Neuronal stem cell (in vitro differentiated cells): ENCODE measurements around the gene LRG1.
"Not testable (repeated sequence)": the region's sequence is repeated elsewhere in the genome, so short reads cannot be mapped to it uniquely, and the experiment has no call there.

Experiments used
- DNase-seq: peaks from one replicate; pipeline ENCODE4 v3.0.0-alpha.2; 2013; ENCODE audit warnings: low spot score
- H2AFZ ChIP-seq: one replicate; pipeline ENCODE4 v1.6.1; 2013; ENCODE audit warnings: mild to moderate bottlenecking, low read length, inconsistent platforms
- H2AK5ac ChIP-seq: 2 replicates; pipeline ENCODE4 v1.6.1; 2013; ENCODE audit warnings: low read depth, mild to moderate bottlenecking, inconsistent platforms, low read length, moderate library complexity, mixed read lengths
- H2BK120ac ChIP-seq: 2 replicates; pipeline ENCODE4 v1.6.1; 2013; ENCODE audit warnings: low read depth, mild to moderate bottlenecking, inconsistent platforms, low read length, moderate library complexity, mixed read lengths
- H2BK12ac ChIP-seq: one replicate; pipeline ENCODE4 v1.6.1; 2013; ENCODE audit warnings: low read length, inconsistent platforms
- H2BK15ac ChIP-seq: 2 replicates; pipeline ENCODE4 v1.6.1; 2013; ENCODE audit warnings: mild to moderate bottlenecking, low read length, inconsistent platforms, mixed read lengths
- H2BK5ac ChIP-seq: one replicate; pipeline ENCODE4 v1.6.1; 2013; ENCODE audit warnings: inconsistent platforms, mild to moderate bottlenecking, low read length, moderate library complexity
- H3K14ac ChIP-seq: one replicate; pipeline ENCODE4 v1.6.1; 2013; ENCODE audit warnings: low read length, inconsistent platforms
- H3K18ac ChIP-seq: 2 replicates; pipeline ENCODE4 v1.6.1; 2013; ENCODE audit warnings: low read length, inconsistent platforms
- H3K23ac ChIP-seq: 2 replicates; pipeline ENCODE4 v1.6.1; 2013; ENCODE audit warnings: low read depth, mild to moderate bottlenecking, mixed read lengths, low read length, inconsistent platforms; ENCODE audit not compliant: poor library complexity
- H3K27ac ChIP-seq: replicated peaks from 3 replicates; pipeline ENCODE4 v1.5.1; 2013; ENCODE audit warnings: low read length, inconsistent platforms
- H3K27me3 ChIP-seq, 3 experiments: 2 replicates each; pipeline ENCODE4 v1.6.1; 2013; ENCODE audit warnings: low read length in 3 of 3, mild to moderate bottlenecking in 2 of 3, inconsistent platforms in 1 of 3, low read depth in 1 of 3, mixed read lengths in 1 of 3, moderate library complexity in 1 of 3; ENCODE audit not compliant: control insufficient read depth in 3 of 3, insufficient read depth in 3 of 3
- H3K36me3 ChIP-seq, 2 donors: replicated peaks in 1 of 2; 2 replicates each; pipeline ENCODE4 v1.6.1; 2013; ENCODE audit warnings: low read length in 2 of 2; ENCODE audit not compliant: control insufficient read depth in 2 of 2, insufficient read depth in 2 of 2
- H3K4ac ChIP-seq: 2 replicates; pipeline ENCODE4 v1.6.1; 2013; ENCODE audit warnings: inconsistent platforms, mild to moderate bottlenecking, low read length, moderate library complexity
- H3K4me1 ChIP-seq, 2 donors: 1 replicate in 1 of 2; 2 replicates in 1 of 2; pipeline ENCODE4 v1.6.1; 2013; ENCODE audit warnings: low read length in 2 of 2, low read depth in 1 of 2; ENCODE audit not compliant: control insufficient read depth in 2 of 2, insufficient read depth in 1 of 2
- H3K4me2 ChIP-seq: one replicate; pipeline ENCODE4 v1.6.1; 2013; ENCODE audit warnings: mild to moderate bottlenecking, low read length, inconsistent platforms; ENCODE audit not compliant: insufficient read depth, poor library complexity, severe bottlenecking
- H3K4me3 ChIP-seq, 2 donors: 2 replicates each; pipeline ENCODE4 v1.5.1; 2013; ENCODE audit warnings: low read length in 2 of 2, mild to moderate bottlenecking in 2 of 2, inconsistent platforms in 1 of 2, moderate library complexity in 1 of 2
- H3K79me1 ChIP-seq: one replicate; pipeline ENCODE4 v1.6.1; 2013; ENCODE audit warnings: low read depth, mild to moderate bottlenecking, inconsistent platforms, low read length, moderate library complexity
- H3K9ac ChIP-seq: one replicate; pipeline ENCODE4 v1.6.1; 2013; ENCODE audit warnings: mild to moderate bottlenecking, low read depth, low read length, inconsistent platforms; ENCODE audit not compliant: poor library complexity
- H3K9me3 ChIP-seq, 2 donors: replicated peaks in 1 of 2; 2 replicates each; pipeline versions ENCODE3 to v1.6.1; 2013; ENCODE audit warnings: low read length in 2 of 2, mild to moderate bottlenecking in 2 of 2, inconsistent platforms in 1 of 2, low read depth in 1 of 2, mixed read lengths in 1 of 2, moderate library complexity in 1 of 2; ENCODE audit not compliant: control insufficient read depth in 2 of 2, insufficient read depth in 1 of 2
- H4K8ac ChIP-seq: one replicate; pipeline ENCODE4 v1.6.1; 2013; ENCODE audit warnings: low read depth, mild to moderate bottlenecking, inconsistent platforms, low read length, moderate library complexity
- H4K91ac ChIP-seq: one replicate; pipeline ENCODE4 v1.6.1; 2013; ENCODE audit warnings: low read length, low read depth, mild to moderate bottlenecking, inconsistent platforms; ENCODE audit not compliant: poor library complexity
- WGBS, 2 donors: extraction: QIAGEN DNeasy Blood & Tissue Kit; methylation state at CpG; one replicate each; pipeline ENCODE4 v1.1.7; 2013; ENCODE audit warnings: missing lambda C conversion rate in 2 of 2, mixed read lengths in 1 of 2; ENCODE audit not compliant: insufficient read length in 2 of 2, insufficient replicate concordance in 1 of 2; ENCODE audit errors: extremely low coverage in 2 of 2; 5-methylcytosine and 5-hydroxymethylcytosine counted together

Gene LRG1

GRCh38 chr19:4568886-4569285 lies 29.1 kb upstream of the LRG1 start:
- Histone ChIP-seq H3K4ac (no peak overlapping the region), H2BK15ac (no peak overlapping the region), H2AK5ac (no peak overlapping the region), H3K4me1 (no peaks in the 10 kb centered on the region), H2BK5ac (no peak overlapping the region), H3K4me2 (no peak overlapping the region), H3K9ac (no peak overlapping the region), H3K36me3 (no peaks in the 10 kb centered on the region), H3K27ac (no peak overlapping the region), H3K18ac (no peak overlapping the region), H2BK12ac (no peak overlapping the region), H3K27me3 (no peaks in the 10 kb centered on the region), H3K14ac (no peak overlapping the region), H2BK120ac (no peak overlapping the region), H3K23ac (no peak overlapping the region), H3K4me3 (no peak overlapping the region), H4K8ac (no peak overlapping the region), H3K9me3 (no peaks in the 10 kb centered on the region), H2AFZ (no peak overlapping the region), H3K79me1 (peaks cover 12% of the 10 kb centered on the region), H4K91ac (no peak overlapping the region)
- DNase-seq, result no peak
- no CpG with 5 or more reads among the region's 7 CpGs for WGBS, 2 donors

- peak; percentile 60 for DNase-seq
- no CpG with 5 or more reads among the region's 14 CpGs for WGBS, 2 donors
Observed at GRCh38 chr19:4567584-4568071, 27.8 kb upstream of the LRG1 start.

GRCh38 chr19:4566402-4567051 lies 26.7 kb upstream of the LRG1 start:
- Histone ChIP-seq H3K18ac (no peak overlapping the region), H3K9ac (peak overlapping the region; percentile 37), H2AK5ac (no peak overlapping the region), H4K8ac (no peak overlapping the region), H2AFZ (no peak overlapping the region), H3K4me2 (no peak overlapping the region), H3K4ac (no peak overlapping the region), H3K27ac (no peak overlapping the region), H2BK12ac (no peak overlapping the region), H2BK5ac (no peak overlapping the region), H4K91ac (no peak overlapping the region), H3K36me3 (no peaks in the 10 kb centered on the region), H3K14ac (no peak overlapping the region), H3K4me3 (no peak overlapping the region), H3K4me1 (no peaks in the 10 kb centered on the region), H3K79me1 (peaks cover 10% of the 10 kb centered on the region), H3K27me3 (no peaks in the 10 kb centered on the region), H2BK120ac (no peak overlapping the region), H3K9me3 (no peaks in the 10 kb centered on the region), H2BK15ac (no peak overlapping the region), H3K23ac (peak overlapping the region; percentile 14)
- no CpG with 5 or more reads among the region's 35 CpGs for WGBS, 2 donors
- no peak for DNase-seq

More at GRCh38 chr19:4567584-4568071, 27.8 kb upstream of the LRG1 start:
- Histone ChIP-seq H4K8ac (no peak overlapping the region), H3K18ac (peak overlapping the region; percentile 83), H2BK12ac (no peak overlapping the region), H3K27me3 (no peaks in the 10 kb centered on the region), H3K9me3 (no peaks in the 10 kb centered on the region), H4K91ac (no peak overlapping the region), H3K27ac (no peak overlapping the region), H3K4me1 (no peaks in the 10 kb centered on the region), H2BK5ac (no peak overlapping the region), H3K9ac (no peak overlapping the region), H3K14ac (peak overlapping the region; percentile 63), H3K23ac (peak overlapping the region; percentile 99), H2AFZ (no peak overlapping the region), H2AK5ac (no peak overlapping the region), H3K4me3 (no peak overlapping the region), H3K4ac (no peak overlapping the region), H3K4me2 (no peak overlapping the region), H3K79me1 (peaks cover 12% of the 10 kb centered on the region), H3K36me3 (no peaks in the 10 kb centered on the region), H2BK120ac (no peak overlapping the region), H2BK15ac (no peak overlapping the region)

GRCh38 chr19:4563562-4563961 lies 23.7 kb upstream of the LRG1 start:
- H4K8ac ChIP-seq, DNase-seq: not testable (repeated sequence)

More at GRCh38 chr19:4563562-4563961, 23.7 kb upstream of the LRG1 start:
- not testable (repeated sequence) for H2AK5ac ChIP-seq, H3K23ac ChIP-seq, H2BK5ac ChIP-seq, H3K4me2 ChIP-seq, H2BK15ac ChIP-seq, H3K4me1 ChIP-seq, H2BK12ac ChIP-seq, H3K9me3 ChIP-seq, H2AFZ ChIP-seq, H3K4ac ChIP-seq, H3K36me3 ChIP-seq, H3K4me3 ChIP-seq, H3K9ac ChIP-seq, H4K91ac ChIP-seq, H3K14ac ChIP-seq, H3K27me3 ChIP-seq, H3K18ac ChIP-seq, H3K27ac ChIP-seq, H2BK120ac ChIP-seq
- WGBS, 2 donors, result no CpG with 5 or more reads among the region's 5 CpGs
- H3K79me1 ChIP-seq, result peaks cover 13% of the 10 kb centered on the region
